Mucosa of gallbladder (tissue), 1 donor: Measurements from ENCODE around the gene CACNA1S. TPM values are rescaled to one million over a fixed set of nuclear protein-coding genes. Genes with fewer than 3 reads are reported as not detected.
A peak's percentile ranks its signal among the peaks of the same experiment; 100 is the strongest.

Experiments
- DNase-seq: peaks from one replicate; pipeline ENCODE4 v3.0.0-alpha.2; 2020; ENCODE audit warnings: low spot score
- total RNA-seq: library from RNA; stranded (reverse); gene quantifications from one replicate; pipeline ENCODE4 v1.2.1, GENCODE V29; 2021
- donor health status: DM: no; HTN: no; CAD: no.

CACNA1S gene
- total RNA-seq, 1 donor from 2014 or later: not detected

DNA sequence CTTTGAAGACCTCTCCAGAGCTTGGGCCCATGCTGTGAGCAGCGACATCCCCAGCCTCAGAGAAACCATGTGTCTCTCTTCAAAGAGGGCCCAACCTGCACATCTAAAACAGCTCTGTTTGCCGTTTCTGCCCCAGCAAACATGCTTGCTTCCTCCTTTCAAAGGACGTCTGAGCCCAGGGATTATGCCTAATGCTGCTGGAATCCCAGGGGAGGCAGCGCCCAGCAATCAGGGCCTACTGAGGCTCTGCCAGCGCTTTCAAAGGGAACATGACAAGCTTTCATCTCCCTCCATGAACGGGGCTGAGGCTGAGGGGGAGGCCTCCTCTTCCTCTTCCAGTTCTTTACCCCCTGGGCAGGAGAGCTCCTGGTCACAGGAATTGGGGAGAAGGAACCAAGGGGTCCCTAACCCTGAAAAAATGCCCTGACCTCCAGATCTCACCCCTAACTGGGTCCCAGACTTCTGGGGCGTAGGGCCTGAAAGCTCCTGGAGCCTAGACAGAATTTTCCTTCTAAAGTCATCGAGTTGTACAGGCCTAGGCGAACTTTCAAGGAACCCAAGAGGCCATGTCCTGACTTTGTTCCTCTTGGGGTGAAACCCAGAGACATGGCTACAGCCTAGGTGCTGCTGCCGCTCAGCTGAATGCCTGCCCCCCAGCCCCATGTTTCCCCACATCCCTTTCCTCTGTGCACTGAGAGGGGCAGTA, 28.2 kb upstream of the CACNA1S start:
- DNase-seq: no peak

DNA sequence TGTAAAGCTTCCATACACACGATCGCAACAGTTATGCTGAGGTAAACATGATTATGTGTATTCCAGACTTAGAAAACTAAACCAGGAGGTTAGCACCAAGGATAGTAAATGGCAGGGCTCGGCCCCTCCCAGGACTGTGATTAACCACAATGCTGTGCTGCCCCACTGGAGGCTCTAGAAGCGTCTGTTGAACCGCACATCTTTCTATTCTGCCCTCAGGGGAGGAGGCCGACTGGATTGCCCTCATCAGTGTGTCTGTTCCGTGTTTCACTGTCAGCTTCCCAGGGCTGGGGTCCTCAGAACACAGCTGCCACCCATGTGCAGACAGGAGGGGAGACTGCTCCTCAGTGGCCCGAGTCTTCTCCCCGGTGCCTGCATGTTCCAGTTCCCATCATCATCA, 27.5 kb upstream of the CACNA1S start:
- no peak for DNase-seq

DNA sequence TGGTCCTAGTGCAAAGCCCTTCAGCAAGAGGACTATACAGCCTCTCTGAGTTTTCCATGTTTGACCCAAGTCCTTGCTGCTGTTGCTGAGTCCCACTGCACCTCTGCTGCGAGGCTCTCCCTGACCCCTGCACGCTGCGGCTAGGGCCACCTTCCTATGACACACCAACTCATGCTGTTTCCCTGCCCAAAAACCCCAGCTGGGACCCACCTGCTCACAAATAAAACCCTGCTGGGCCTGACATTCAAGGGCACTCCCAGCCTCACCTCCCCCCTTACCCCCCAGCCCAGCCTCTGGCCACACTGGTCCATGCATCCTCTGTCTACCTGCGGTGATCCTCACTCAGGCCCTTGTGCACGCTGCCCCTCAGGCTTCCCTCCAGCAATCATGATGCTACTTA, 27.1 kb upstream of the CACNA1S start:
- DNase-seq: no peak

DNA sequence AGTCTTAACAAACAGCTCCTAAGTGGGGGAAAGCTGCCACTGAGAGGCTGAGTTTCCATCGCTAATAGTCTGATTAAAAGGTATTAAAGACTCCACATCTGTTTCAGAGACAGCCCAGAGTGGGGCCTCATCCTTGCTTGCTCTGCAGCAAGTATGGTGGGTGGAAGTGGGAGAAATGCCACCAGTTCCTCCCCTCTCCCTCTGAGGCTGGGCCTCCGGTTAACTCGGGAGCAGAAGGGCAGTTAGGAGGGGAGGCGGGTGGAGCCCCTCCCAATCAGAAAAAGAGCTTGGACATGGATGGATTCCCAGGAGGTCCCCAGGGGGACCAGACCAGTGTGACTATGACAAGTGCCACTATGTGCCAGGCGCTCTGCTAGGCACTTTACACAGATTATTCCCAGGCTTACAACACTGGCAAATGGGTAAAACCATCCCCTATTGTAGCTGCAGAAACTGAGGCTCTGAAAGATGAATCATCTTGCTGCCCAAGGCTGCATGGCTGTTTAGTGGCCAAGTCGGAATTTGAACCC, 26.1 kb upstream of the CACNA1S start:
- no peak for DNase-seq

DNA sequence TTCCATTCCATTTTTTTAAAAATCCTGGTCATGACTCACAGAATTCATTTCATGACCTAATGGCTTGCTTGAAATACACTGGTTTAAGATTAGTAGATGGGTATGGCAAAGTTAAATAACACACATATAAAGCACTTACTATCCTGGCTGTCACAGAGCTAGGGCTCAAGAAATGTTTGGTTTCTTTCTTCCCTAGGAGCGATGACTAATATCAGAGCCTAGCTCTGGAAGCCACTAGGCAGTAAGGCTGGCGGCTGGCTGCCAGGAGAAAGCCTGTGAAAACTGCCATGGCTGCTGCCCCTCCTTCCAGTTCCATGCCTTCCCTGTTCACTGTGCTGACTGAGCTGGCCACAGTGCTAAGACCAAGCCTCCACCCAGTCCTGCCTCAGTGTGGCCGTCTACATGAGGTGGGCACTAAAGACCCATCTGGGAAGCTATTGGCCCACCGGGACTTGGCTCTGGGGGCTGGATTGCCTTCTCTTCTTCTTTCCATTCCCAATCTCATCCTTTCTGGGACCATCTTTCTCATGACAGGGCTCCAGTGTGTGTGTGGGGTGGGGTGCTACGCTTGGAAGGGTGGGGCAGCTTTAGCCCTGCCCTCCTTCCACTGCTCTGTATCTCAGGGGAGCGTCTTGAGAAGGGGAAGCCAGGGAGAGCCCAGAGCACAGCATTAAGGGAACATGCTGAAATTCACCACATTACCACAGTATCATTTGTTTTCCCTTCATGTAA, 25.5 kb upstream of the CACNA1S start:
- peak; percentile 64 for DNase-seq

DNA sequence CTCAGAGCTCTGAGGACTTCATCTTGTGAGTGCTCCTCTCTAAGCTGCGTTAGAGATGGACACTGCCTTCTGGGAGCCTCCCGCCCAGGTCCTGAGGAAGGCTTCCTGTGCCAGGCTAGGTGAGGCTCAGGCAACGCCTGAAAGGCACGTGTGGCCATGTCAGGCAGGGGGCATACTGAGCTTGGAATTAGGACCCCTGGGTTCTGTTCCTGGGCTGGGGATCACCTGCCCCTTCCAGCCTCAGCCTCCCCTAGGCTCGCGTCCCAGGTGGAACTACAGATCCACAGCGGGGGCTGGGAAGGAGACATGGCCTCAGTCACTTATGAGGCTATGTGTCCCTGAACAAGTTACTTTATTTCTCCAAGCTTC, 24.8 kb upstream of the CACNA1S start:
- no peak for DNase-seq

DNA sequence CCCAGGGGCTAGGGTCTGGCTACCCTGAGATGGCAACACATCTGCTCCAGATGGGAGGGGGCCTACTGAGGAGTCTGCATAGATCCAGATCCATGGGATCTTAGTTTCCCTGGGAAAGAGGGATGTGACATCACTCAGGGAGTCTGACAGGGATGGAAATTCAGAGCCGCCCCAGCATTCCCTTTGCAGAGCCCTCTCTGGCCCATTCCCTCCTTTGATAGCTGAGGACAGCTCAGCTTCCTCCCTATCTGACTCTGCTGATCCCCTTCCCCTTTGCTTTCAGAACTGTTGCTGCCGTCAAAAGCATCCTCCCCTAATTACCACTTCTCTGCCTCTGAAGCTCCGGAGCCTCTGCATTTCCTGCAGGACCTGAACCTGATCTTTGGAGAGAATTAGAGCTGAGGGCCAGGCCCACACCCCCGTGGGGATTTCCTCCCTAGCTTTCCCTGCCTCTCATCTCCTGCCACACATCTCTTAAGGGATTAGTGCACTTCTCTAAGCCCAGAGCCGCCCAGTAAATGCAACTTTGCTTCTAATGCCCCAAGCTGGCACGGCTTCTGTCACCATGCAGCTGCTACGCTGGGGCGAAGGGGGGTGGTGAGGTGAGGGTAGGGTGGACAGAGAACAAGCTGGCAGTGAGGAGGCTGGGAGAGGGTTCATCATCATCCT, 24.3 kb upstream of the CACNA1S start:
- no peak for DNase-seq

DNA sequence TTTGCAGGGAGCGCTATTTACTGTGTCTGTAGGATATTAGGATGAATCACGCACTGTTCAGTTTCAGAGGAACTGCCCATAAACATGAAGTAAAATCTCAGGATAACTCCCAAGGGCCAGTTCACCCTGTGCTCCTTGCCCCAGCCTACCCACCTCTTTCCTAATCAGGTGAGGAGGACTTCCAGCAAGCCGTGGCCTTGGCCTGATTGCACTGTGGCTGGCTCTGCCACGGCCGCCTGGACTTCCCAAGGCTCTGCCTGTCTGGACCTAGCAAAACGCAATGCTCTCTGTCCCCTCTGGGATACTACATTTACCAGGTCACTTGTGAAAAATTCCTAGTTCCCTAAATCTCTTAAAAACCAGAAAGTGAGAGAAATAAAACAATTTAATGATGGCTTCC, 22.2 kb upstream of the CACNA1S start:
- DNase-seq: no peak

DNA sequence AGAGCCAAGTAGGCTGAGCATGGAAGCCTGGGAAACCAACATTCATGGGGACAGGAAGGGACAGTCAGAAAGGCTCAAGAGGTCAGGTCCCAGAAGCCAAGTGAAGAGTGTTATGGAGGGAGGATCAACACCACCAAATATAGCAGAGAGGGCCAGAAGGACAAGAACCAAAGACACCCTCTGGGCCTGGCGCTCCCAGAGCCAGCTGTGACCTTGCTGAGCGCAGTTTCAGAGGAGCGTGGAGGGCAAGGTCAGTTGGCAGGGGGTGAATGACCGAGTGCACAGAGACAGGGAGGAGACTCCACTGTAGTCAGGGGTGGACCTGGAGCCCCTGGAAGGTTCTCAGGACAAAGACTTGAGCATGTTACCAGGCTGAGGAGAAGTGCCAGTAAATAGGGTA, 19.2 kb upstream of the CACNA1S start:
- no peak for DNase-seq

DNA sequence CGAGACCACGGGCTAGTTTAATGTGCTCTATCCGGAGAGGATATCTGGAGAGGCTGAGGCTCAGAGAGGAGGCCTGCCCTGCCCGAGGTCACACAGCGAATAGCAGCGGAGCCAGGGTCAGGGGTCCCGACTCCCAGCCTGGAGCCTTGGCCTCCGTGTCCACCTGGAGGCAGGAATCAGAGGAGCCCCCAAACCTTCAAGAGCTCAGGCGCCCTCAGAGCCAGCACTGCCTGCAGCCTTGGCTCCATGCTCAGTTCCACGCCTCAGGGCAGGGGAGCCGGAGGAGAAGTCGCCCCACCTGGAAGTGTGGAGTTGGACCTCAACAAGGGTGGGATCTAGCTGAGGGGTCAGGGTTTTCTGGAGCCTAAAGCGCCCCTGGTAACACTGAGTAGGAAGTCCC, 16.7 kb upstream of the CACNA1S start:
- DNase-seq: no peak

DNA sequence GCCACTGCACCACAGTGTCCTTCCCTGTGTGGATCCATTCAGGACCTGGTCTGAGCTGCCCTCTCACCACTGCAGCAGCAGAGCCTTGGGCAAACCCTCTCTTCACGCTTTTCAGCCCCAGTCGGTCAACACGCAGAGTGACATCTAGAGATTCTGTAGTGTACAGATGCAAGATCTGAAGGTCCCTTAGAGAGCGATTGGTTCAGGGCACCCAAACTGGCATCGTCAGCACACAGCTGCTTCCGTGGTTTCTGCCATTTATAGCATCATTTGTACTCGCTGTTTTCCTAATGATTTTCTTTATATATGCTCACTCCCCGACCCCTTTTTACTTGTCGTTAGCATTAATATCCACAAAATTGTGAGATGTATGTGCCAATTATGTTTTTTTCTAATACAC, 16.2 kb upstream of the CACNA1S start:
- no peak for DNase-seq

DNA sequence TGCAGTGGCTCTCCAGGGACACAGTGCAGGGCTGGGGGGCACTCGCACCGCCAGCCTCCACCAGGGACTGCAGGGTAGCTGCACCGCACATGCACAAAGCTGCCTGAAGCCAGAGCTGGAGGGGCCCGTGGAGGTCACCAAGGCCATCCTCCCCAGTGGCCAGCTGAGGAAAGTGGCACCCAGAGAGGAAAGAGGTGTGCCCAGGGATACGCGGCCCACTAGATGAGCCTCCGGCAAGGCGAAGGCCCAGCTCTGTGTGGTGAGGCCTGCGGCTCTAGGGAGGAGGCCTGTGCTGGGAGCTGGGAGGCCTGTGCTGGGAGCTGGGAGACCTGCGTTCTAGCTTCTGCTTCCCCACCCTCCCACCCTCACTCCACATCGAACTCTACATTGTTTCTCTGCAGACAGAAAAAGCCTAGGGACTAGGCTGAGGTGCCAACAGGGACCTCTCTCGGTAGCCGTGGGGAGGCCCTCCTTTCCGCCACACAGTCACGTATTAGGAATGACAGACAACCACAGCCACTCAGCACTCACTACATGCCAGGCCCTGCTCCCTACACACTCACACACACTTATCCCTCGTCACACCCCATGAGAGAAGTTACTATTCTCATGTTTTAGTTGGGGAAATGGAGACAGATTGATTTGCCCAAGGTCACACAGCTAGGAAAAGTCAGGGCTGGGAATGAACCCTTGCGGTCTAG, 15.7 kb upstream of the CACNA1S start:
- no peak for DNase-seq

DNA sequence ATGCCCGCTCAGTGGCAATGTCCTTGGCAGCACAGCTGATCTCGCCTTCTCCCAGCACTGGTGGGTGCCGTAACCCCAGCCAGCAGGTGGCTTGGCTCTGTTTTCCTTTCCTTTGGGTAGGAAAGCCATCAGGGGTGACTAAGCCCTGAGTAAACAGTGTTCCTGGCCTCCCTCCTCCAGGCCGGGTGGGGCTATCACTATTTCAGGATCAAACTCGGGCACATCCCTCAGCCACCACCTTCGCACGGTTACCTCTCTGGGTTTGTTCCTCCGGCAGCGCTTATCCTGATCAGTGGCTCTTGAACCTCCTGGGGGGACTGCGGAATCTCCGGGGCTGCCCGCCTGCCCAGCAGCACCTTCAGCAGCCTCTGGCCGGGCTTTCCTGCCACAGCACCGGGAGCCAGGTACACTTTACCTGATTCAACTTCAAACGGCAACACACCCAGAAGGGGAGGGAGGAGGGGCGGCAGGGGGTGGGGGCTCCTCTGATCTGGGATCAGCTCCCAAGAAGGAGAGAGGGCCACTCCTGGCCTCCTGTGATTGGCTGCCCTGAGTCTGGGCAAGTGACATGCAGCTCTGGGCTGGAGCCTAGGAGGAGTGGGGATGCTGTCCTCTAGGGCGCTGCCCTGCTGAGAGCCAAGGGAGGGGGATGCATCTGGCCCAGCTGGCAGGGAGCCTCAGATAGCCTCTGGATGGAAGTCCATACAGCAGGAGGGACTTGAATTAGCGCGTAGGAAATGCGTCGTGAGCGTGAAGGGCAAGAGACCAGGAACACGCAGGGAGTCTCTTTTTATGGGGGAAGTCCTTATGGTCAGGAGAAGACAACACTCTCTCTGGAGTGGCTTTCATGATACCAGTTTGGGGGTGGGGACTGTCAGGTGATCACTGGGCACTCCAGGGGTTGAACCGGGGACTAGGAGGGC, 14.9 kb upstream of the CACNA1S start, which contains the start of gene ASCL5:
TSS of gene ASCL5 (minus strand) at position 353 of the 923 bp plus-strand sequence. CDS start 11,812 bp downstream, outside the sequence.
- DNase-seq: peak; percentile 39

DNA sequence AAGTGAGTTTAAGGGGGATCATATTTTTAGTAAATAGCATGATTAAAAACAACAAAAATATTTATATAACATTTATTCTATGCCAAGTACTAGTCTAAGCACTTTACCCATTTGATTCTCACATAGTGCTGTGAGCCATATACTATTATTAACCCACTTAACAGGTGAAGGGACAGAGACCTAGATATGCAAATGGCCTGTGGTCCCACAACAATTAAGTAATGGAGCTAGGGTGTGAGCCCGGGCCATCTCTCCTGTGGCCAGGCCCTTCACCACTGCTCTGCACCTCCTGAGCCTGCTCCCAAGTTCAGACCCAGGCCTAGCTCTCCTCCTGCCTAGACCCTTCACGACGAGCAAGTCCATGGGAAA, 14.2 kb upstream of the CACNA1S start:
- DNase-seq: no peak

DNA sequence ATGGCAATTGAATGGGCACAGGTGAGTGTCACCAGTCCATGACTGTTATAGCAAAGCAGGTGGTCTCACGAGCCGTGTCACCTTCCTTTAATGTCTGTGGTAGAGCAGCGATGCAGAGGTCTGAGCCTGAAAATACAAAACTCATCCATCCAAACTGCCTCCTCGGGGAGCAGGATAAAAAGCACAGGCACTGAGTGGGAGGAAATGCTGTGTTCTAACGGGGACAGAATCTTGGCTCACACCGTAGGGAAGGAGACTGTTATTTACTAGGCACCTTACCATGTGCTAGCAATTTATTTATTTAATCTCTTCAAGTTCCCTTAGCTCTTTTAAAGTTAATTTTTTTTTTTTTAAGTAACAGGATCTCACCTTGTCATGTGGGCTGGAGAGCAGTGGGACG, 13.6 kb upstream of the CACNA1S start:
- DNase-seq: no peak

DNA sequence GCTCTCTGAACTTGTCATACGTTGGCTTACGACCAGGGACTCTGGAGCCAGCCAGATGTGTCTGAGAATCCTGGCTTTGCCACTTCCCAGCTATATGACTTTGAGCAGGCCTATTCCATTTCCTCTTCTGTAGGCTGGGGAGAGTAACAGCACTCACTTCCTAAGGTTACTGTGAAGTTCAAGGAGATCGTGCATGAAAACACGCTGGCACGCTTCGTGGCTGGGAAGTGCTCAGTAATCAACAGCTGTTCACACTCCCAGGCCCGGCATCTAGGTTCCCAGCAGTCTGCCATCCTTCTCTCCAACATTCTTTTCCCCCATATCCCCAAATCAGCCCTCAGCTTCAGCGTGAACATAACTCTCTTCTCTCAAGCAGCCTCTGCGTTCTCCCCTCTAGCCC, 12.8 kb upstream of the CACNA1S start:
- DNase-seq: no peak

DNA sequence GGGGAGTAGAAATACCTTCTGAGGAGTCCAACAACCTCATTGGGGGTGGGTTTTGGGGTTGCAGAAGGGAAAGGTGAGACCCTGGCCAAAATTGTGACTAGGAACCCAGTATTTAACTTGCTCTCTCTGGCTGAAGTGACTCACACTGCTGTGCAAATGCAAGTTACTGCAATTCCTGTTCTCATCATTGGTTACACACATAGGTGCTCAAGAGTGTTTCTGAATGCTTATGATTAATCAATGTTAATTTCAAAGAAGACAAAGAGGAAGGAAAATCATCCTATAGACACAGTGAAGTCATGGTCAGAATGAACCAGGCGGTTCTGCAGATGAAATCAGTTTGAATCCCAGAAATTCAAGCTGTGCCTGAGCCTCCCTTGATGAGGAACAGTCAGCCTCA, 11.6 kb upstream of the CACNA1S start:
- no peak for DNase-seq

DNA sequence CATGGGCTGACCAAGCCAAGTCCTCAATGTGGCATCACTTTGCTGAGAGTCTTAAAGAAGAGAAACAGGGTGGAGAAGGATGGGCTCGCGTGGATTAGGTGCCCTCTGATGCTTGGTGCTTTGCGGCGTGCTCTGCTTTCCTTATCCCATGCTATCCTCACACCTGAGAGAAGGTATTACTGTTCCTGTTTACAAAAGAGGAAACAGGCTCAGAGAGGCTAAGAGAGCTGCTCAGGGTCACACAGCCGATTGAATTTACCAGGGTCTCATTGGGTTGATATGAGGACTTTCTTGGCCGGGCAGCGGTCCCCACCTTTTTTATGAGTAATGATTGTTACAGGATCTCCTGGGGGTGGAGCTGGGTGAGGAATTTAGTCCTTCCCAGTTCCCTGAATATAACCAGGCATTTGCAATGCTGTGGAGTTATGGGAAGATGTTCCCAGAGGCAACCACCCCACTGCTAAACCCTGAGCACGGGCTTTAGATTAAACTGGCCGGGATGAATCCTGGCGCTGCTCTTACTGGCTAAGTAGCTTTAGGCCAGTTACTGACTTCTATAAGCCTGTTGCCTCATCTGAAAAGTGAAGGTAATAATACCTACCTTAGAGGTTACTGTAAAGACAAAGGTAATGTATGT, 10.2 kb upstream of the CACNA1S start:
- DNase-seq: no peak

DNA sequence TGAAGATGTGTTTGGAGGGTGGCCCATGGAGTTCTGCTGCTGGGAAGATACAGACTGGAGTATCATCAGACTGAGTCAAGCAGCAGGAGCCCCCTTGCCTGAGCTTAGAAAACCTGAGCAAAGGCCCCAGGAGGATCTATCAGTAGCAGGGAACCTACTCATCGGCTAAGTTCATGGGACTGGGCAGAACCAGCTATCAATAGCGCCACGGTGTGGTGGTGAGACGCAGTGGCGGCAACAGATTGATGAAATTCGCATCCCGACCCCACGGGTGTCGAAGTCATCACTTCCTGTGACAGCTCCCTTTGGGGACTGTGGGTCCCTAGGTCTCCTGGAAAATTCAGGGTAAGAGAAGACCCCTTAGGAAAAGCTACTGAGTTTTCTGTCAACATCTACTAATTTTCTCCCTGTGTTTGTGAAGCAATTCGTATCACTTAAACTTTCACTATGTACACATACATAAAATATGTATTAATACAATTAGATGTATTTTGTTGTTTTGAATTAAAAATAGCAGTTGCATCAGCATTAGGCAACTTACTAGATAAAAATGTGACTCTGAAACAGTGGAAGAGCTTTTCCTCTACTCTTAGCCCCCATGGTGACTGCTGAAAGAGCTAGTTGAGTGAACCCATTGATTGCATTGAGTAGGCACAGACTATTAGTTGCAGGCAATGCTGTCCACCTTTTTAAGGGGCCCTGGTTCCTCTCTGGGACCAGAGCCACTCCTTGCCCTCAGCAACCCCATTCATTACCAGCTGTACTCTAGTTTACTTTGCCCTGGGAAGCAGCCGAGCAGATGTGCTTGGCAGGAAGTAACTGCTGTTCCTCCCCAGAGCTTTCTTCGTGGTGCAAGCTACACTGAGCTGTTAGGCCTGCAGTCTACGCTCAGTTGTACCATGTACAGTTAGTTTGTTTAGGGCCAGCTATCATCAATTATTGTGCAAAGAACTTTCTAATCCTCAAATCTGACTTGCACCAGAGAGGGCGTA, 7.3 kb upstream of the CACNA1S start:
- DNase-seq: peak; percentile 34
